MM.1S (cell line): ENCODE results near the gene VAV2.

ENCODE experiments used
- DNase-seq: peaks from one replicate; pipeline ENCODE4 v3.0.0-alpha.2; 2015
- H2AFZ ChIP-seq: fragments of 300-600 bp; sonication (generic); 2 replicates; pipeline ENCODE4 v1.6.0; 2016; ENCODE audit warnings: antibody characterized with exemption, low read length
- H3F3A ChIP-seq: fragments of 300-600 bp; sonication (generic); 2 replicates; pipeline ENCODE4 v1.6.1; 2016; ENCODE audit warnings: mild to moderate bottlenecking, antibody characterized with exemption, low read length, moderate library complexity, mixed read lengths; ENCODE audit not compliant: insufficient read depth
- H3K27ac ChIP-seq: fragments of 300-600 bp; sonication (generic); 2 replicates; pipeline ENCODE4 v1.5.1; 2016; ENCODE audit warnings: mild to moderate bottlenecking, low read length
- H3K27me3 ChIP-seq: fragments of 300-600 bp; sonication (generic); replicated peaks from 2 replicates; pipeline ENCODE4 v1.6.0; 2016; ENCODE audit warnings: low read length; ENCODE audit not compliant: insufficient read depth
- H3K36me3 ChIP-seq: fragments of 300-600 bp; sonication (generic); replicated peaks from 2 replicates; pipeline ENCODE4 v1.6.1; 2016; ENCODE audit warnings: mild to moderate bottlenecking, low read length, mixed read lengths; ENCODE audit not compliant: insufficient read depth
- H3K4me1 ChIP-seq: fragments of 300-600 bp; sonication (generic); 2 replicates; pipeline ENCODE4 v1.6.1; 2016; ENCODE audit warnings: low read length, mixed read lengths
- H3K4me2 ChIP-seq: fragments of 300-600 bp; sonication (generic); 2 replicates; pipeline ENCODE4 v1.6.0; 2016; ENCODE audit warnings: low read depth, low read length
- H3K4me3 ChIP-seq: fragments of 300-600 bp; sonication (generic); 2 replicates; pipeline ENCODE4 v1.5.1; 2016; ENCODE audit warnings: low read length, mixed read lengths
- H3K79me2 ChIP-seq: fragments of 300-600 bp; sonication (generic); 2 replicates; pipeline ENCODE4 v1.6.1; 2016; ENCODE audit warnings: mixed run types, low read length, mixed read lengths
- H3K9ac ChIP-seq: fragments of 300-600 bp; sonication (generic); 2 replicates; pipeline ENCODE4 v1.6.1; 2016; ENCODE audit warnings: low read length, mixed read lengths
- H3K9me2 ChIP-seq: fragments of 300-600 bp; sonication (generic); replicated peaks from 2 replicates; pipeline ENCODE4 v1.6.1; 2016; ENCODE audit warnings: mild to moderate bottlenecking, low read length, mixed read lengths; ENCODE audit not compliant: insufficient read depth
- H3K9me3 ChIP-seq: fragments of 300-600 bp; sonication (generic); replicated peaks from 2 replicates; pipeline ENCODE4 v1.6.1; 2016; ENCODE audit warnings: mild to moderate bottlenecking, low read length, mixed read lengths; ENCODE audit not compliant: insufficient read depth
- H4K20me1 ChIP-seq: fragments of 300-600 bp; sonication (generic); 2 replicates; pipeline ENCODE4 v1.6.1; 2016; ENCODE audit warnings: mild to moderate bottlenecking, low read length, moderate library complexity, mixed read lengths; ENCODE audit not compliant: insufficient read depth
- EZH2 ChIP-seq: fragments of 300-600 bp; sonication (generic); optimal IDR thresholded peaks from 2 replicates; pipeline ENCODE3; 2017; ENCODE audit warnings: low read depth, mild to moderate bottlenecking, antibody characterized with exemption, low read length, mixed read lengths
- EZH2phosphoT487 ChIP-seq: fragments of 300-600 bp; sonication (generic); IDR thresholded peaks from 2 replicates; pipeline ENCODE4 v1.6.1; 2018; ENCODE audit warnings: antibody characterized with exemption, low read length
- TF ChIP-seq, protein P1 (sequence below): fragments of 300-600 bp; sonication (generic); IDR thresholded peaks from 2 replicates; pipeline ENCODE4 v1.5.1; 2016; ENCODE audit warnings: antibody characterized with exemption, low read length, mixed read lengths

The VAV2 gene

DNA sequence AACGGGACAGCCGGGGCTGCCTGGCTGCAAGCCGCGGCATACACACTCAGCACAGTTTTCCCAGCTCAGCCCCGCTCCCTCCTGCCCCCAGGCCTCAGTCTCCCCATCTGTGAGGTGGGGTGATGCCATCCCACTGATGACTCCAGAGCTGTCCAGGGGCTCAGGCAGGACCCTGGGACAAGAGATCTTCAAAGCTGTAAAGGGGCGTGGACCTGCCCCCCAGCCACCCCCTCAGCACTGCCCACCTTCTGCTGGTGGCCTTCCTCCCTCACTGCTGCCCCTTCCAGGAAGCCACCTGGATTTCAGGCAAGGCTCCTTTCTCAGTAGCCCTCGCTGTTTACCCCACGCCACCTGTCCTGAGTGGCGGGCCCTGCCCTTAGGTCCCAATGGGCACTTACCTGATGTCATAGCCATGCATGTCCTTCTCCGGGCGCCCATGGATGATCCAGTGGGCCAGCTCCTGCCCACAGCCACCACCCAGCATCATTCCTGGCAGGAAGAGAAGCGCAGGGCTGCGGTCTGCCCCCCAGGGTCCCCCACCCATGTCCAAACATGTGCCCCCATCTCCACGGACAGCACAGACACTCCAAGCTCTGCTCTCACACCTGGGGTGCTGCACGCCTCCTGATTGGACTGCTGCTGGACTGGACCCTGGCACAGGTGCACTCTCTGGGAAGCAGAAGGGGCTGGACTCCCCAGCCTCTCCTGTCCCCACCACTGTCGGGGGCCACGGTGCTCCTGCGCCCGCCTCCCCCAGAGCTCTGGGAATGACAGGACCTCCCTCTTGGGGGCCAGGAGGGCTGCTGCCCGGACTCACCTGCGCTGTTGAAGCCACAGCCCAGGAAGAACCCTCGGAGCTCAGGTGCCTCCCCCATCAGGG, 279.7 kb downstream of the VAV2 start:
- no peak overlapping the region for H2AFZ ChIP-seq
- H3K36me3 ChIP-seq = no peaks in the 10 kb centered on the region
- H3K27me3 ChIP-seq = peaks cover 98% of the 10 kb centered on the region
- no peak for DNase-seq
- no peaks in the 10 kb centered on the region for H3K9me2 ChIP-seq
- no peaks in the 10 kb centered on the region for H3K4me1 ChIP-seq
- no peak overlapping the region for H3K4me2 ChIP-seq
- no peaks in the 10 kb centered on the region for H3K79me2 ChIP-seq
- H3K9ac ChIP-seq = no peak overlapping the region
- no peak overlapping the region for H3K4me3 ChIP-seq
- H3K9me3 ChIP-seq = no peaks in the 10 kb centered on the region
- no peak overlapping the region for H3K27ac ChIP-seq
- H3F3A ChIP-seq = no peaks in the 10 kb centered on the region
- no peaks in the 10 kb centered on the region for H4K20me1 ChIP-seq
- TF ChIP-seq EZH2phosphoT487 (no peak), EZH2 (no peak)
- TF ChIP-seq, protein P1, sequence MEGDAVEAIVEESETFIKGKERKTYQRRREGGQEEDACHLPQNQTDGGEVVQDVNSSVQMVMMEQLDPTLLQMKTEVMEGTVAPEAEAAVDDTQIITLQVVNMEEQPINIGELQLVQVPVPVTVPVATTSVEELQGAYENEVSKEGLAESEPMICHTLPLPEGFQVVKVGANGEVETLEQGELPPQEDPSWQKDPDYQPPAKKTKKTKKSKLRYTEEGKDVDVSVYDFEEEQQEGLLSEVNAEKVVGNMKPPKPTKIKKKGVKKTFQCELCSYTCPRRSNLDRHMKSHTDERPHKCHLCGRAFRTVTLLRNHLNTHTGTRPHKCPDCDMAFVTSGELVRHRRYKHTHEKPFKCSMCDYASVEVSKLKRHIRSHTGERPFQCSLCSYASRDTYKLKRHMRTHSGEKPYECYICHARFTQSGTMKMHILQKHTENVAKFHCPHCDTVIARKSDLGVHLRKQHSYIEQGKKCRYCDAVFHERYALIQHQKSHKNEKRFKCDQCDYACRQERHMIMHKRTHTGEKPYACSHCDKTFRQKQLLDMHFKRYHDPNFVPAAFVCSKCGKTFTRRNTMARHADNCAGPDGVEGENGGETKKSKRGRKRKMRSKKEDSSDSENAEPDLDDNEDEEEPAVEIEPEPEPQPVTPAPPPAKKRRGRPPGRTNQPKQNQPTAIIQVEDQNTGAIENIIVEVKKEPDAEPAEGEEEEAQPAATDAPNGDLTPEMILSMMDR = no peak
